GM20000 (cell line): ENCODE measurements around the gene PLS1.
"Not testable (repeated sequence)": the region's sequence is repeated elsewhere in the genome, so short reads cannot be mapped to it uniquely, and the experiment has no call there.

Experiments
- DNase-seq: peaks from one replicate; pipeline ENCODE4 v3.0.0; 2012; ENCODE audit warnings: low spot score
- CTCF ChIP-seq: IDR thresholded peaks from 2 replicates; pipeline ENCODE4 v1.5.1; 2012; ENCODE audit warnings: mild to moderate bottlenecking, control low read depth; ENCODE audit errors: extremely low read depth, missing control alignments

The PLS1 gene

DNA sequence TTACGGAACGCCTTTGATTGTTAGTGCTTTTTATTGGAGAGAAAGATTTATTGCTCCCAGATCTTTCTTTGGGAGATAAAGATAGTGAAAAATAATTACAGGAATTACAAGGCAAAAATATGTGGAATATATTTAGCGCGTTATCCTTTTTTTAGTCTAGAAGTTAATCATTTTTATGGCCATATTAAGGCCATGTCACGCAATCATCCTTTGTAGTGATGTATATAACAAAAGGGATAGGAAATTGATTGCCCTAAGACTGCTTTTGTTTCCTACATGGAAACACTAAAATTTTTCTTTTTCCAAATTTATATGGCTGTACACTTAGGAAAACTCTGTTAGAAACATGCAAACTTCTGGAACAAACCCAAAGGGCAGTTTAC, 129.2 kb downstream of the PLS1 start:
- TF ChIP-seq CTCF = no peak
- no peak for DNase-seq

DNA sequence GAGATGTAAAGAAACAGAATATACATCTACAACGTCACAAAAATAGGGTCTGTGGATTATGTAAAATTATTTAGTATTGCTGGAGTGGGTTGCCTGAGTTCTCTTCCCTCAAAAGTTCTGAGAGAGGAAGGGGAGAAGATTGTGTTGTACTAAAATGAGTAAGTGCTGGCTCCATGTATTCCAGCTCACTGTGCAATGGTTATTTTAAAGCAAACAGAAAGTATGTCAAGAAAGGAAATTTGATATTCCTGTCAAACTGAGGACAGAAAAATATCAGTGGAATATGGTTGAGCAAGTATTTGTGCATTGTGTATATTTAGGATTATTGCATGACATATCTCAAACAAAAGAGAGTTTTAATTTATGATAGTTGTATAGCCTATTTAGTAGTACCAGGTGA, 129.8 kb downstream of the PLS1 start:
- DNase-seq = no peak
- TF ChIP-seq CTCF = no peak

DNA sequence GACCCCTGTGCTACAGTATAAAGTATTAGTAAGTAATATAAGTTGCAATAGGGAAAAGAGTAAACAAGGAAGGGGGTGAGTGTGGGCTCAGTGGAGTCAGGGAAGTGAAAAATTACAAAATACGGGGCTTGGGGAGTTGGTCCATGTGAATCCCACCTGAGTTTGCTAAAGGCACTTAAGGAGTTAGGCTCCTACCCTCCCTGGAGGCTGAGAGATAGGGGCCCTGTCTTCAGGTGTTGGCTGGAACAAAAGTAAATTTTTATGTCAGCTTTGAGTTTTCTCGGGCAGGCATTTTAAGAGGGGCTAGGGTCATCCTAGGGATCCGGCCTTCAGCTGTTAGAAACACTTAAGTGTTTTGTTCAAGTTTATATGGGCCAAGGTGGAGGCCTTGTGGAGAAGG, 135.9 kb downstream of the PLS1 start:
- TF ChIP-seq CTCF = no peak
- no peak for DNase-seq

DNA sequence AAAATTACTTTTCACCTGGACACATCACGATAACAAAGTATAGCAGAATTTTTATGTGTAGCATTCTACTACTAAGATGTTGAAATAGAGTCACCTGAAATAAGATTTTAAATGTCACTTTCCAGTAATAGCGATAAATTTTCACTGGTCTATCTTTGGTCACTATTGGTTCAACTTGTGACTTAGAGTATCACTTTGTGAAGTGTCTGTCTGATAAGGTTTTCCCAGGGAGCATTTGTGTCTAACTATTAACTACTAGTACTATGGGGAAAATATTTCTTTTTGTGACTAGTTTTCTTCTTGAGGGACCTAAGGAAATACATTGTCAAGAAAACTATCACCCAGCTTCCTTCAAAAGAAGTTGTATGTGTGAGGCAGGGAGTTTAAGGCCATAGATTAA, 138.6 kb downstream of the PLS1 start:
- no peak for TF ChIP-seq CTCF
- no peak for DNase-seq

DNA sequence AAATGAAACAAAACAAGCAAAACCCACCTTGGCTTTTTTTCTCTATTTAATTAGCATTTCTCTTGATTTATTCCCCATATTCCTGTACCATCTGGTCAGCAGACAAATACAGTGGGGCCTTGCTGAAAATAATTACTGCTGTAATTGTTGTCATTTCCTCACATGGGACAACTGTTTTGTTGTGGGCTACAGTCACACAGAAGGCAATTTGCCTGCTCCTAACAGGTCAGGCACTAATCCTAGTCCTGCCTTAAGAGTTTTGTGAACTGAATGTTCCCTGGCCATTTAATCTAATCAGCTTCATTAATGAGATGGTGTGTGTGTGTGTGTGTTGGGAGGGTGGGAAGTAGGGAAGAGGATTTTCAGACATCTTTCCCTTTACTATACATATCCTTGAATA, 139.3 kb downstream of the PLS1 start:
- no peak for TF ChIP-seq CTCF
- DNase-seq = no peak

DNA sequence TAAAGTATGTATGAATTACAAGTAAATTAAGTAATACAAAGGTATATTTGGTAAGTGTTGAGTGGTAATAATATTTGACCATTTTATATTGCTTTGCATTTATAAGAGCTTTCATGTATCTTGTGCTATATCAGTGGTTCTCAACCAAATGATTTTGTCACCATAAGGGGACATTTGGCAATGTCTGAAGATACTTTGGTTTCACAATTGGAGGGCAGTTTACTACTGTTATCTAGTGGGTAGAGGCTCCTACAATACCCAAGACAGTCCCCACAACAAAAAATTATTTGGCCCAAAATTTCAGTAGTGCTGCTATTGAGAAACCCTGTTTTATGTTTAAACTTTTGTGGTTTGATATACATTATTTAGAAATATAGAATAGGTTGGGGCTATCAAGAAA, 142.2 kb downstream of the PLS1 start:
- no peak for DNase-seq
- TF ChIP-seq CTCF = no peak

DNA sequence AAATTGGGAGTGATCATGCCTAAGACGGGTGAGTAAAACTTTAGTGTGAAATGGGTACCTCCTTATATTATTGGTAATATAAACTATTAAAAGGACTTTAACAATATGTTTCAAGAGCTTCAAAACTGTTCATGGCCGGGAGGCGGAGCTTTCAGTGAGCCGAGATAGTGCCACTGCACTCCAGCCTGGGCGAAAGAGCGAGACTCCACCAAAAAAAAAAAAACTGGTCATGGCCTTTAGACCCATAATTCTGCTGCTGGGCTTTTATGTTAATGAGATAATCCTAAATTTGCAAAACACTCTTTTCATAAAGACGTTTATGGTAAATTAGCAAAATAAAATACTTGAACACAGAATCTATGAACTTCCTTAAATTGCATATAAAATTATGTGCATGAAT, 150.5 kb downstream of the PLS1 start:
- no peak for TF ChIP-seq CTCF
- DNase-seq = no peak

GRCh38 chr3:142750531-142750930, 154.3 kb downstream of the PLS1 start:
- not testable (repeated sequence) for DNase-seq

- DNase-seq = not testable (repeated sequence)
These were observed 156.4 kb downstream of the PLS1 start for GRCh38 chr3:142752605-142753004.
